Activated CD4-positive, CD25-positive, alpha-beta regulatory T cell treated with anti-CD3 and anti-CD28 coated beads, Interleukin-2, amount 50 U/mL, for 72 hours (primary cell): Measurements from ENCODE around the gene EPS8L2.
"Not testable (repeated sequence)": the region's sequence is repeated elsewhere in the genome, so short reads cannot be mapped to it uniquely, and the experiment has no call there.

Experiments
- DNase-seq: peaks from one replicate; pipeline ENCODE4 v3.0.0; 2021

The EPS8L2 gene

DNA sequence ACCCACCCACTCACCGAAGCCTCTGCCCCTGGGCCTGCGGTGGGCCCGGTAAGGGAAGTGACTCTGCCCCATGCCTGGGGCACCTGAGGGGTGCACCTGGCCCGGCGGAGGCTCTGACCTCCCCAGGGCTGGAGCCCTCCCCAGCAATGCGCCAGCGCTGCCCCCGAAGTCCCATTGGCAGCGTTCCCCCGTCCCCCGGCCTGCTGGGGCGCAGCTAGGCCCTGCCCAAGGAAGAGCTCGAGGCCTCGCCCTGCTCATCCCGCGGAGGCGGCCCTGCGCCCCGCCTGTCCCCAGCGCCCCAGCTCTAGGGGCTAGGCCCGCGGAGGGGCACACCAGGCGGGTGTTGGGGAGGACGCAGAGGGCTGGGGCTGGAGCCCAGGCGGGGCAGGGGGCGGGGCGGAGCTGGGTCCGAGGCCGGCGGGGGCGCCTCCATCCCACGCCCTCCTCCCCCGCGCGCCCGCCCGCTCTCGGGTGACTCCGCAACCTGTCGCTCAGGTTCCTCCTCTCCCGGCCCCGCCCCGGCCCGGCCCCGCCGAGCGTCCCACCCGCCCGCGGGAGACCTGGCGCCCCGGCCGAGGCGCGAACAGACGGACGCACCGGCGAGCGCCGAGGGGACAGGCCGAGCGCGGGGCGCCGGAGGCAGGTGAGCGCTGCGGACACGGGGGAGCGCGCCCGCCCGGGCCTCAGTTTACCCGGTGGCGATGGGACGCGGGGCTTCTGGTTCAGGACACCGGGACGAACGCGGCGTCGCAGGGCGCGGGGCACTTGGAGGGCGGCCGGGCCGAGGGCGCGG lies at the start of gene EPS8L2:
Gene EPS8L2, plus strand, starts transcription at position 586 of the 793 bp plus-strand sequence. CDS start 3,177 bp downstream, outside the sequence.
- DNase-seq: no peak

DNA sequence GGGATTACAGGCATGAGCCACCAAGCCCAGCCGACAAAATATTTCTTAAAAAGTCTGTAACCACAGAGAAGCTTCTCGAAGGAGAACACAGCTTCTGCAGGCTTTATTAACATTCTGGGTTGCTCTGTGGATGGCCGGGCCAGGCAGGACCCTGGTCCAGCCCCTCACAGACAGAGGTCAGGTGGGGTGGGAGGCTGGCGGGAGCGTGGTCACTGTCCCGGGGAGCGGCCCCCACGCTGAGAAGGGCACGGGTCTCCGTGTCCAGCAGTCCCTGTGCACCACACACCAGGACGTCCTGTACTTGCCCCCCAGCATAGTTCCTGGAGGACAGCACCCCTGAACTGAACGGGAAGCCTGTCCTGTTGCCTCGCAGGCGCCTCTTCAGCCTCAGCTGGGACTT lies 49.6 kb upstream of the EPS8L2 start:
- DNase-seq: no peak

DNA sequence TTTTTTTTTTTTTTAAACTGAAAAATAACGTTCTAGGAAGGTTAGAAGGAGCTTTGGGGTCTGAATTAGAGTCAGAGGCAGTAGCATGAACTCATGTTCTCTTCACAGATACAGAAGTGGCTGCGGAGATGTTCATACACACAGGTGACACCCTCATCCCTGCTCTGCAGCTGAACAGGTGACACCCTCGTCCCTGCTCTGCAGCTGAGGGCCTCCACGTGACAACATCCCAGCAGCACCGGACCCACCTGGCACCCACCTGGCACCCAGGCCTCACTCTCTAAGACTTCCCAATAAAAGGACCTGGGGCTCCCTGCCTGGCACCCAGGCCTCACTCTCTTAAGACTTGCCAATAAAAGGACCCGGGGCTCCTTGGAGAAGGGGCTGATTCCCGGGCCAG lies 49.2 kb upstream of the EPS8L2 start:
- DNase-seq: no peak

DNA sequence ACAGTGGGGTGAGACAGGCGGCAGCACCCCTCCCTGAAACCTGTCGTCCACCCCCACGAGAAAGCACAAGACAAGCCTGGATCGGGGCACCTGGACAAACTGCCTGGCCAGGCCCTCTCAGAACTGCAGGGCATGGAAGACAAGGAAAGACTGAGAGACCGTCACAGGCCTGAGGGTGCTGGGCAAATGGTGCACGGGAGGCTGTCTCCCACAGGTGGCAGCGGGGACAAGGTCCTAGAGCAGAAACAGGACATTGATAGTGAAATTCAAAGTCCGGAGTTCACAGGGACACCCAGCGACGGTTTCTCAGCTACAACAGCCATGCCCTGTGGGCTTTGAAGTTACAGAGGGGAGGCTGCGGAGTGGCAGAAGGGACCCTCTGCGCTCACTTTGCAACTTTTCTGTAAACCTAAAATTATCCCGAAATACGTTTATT lies 48.3 kb upstream of the EPS8L2 start:
- no peak for DNase-seq

DNA sequence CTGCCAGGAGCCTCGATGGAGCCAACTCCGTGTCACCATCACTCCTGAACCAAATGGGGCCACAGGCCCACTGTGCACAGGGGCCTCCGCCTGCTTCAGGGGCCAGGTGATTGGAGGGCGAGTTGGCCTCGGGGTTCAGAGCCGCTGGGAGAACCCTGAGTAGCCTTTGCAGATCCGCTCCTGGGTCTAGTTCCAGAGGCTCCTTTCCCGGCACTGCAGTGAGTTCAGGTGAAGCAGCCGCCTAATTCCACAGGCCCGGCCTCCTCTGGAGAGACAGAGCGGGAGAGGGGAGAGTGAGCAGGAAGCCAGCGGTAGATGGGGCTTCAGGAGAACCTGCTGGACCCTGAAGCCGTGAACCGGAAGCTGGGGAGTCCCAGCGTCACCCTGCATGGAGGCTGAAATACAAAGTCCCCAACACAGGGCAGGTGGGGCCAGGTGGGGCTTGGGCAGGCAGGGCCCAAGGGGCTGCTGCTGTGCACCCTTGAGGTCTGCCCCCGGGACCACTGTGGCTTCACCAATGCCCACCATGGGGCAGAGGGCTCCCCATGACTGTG lies 46.4 kb upstream of the EPS8L2 start:
- no peak for DNase-seq

DNA sequence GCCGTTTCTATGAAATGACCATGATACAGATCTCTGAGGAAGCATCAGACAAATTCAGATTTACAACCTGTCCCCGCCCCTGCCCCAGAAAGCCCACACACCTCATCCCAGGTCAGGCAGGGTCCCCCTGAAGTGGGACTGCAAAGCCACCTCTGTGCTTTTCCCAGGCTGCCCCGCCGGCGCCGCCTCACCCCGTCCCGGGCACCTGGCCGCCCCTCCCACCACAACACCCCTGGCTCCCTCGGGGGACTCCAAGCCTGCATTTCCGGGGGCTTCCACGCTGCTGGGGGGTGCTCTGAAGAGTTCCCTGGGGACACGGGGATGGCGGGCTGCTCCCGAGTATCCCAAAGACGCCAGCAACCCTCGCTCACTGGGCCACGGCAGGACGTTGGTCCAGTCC lies 45.8 kb upstream of the EPS8L2 start:
- no peak for DNase-seq

DNA sequence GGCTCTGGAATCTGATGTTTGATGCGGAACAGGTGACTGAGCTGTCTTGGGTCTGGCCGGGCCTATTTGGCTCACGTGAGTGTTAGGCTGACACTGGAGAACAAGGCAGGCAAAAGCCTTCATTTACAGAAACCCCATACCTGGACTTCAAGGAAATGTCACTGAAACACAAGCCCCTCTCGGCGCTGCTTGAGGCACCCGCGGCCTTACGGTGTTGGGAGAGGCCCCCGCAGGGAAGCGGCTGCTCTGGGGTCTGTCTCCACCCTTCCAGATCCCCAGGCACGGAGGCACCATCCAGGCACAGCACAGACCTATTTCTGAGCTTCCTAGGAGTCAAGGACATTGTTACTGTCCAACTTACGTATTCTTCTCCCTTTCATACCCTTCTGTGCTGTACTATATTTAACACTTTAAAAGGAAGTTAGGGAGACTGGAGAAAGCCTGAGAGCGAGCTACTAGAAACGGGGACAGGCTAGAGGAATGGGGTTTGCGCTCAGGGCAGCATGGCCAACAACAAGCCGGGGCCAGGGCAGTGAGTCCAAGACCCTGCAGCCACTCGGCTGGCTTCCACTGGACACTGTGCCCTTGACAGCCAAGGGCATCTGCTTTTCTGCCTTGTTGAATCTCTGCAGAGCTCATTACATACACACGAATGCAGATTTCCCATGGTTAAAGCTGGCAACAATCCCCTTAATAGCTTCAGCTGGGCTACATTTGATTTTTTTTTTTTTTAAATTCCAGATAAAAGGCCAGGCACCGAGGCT lies 45.2 kb upstream of the EPS8L2 start:
- DNase-seq: no peak

DNA sequence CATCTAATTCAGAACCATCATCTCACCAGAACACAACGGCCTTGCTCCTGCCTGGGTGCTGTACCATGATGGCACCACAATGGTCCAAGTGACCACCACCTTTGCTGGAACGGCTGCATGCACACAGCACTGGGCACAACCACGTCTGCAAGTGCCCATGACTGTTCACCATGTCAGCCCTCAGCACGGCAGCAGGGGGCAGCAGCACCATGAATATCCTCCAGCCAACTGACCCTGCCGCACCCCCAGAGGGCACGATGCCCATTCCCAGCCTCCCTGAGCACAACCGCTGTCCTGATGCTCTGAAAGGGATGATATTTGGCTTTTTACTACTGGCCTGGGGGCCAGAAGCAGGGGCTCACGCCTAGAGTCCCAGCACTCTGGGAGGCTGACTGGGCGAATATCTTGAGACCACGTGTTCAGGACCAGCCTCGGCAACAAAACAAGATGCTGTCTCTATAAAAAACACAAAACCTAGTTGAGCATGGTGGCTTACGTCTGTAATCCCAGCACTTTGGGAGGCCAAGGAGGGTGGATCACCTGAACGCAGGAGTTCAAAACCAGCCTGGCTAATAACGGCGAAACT lies 43.2 kb upstream of the EPS8L2 start:
- DNase-seq: no peak

DNA sequence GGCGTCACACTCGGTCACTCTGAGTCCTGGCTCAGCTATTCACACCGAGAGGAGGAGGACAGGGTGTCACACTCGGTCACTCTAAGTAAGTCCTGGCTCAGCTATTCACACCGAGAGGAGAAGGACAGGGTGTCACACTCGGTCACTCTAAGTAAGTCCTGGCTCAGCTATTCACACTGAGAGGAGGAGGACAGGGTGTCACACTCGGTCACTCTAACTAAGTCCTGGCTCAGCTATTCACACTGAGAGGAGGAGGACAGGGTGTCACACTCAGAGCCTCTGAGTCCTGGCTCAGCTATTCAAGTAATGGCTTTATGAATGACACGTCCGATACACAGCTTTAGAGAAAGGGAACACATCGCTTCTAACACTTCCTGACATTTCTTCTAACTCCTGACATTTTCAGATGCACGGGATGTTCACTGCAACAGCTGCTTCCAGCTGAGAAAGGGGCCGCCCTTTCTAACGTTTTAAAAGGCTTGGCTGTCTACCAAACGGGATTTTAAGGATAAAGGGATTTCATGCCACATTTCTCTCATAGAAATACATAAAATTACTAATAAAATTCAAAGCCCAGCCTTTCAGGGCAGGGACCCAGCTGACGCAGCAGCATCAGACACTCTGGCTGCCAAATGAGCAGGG lies 40.8 kb upstream of the EPS8L2 start:
- no peak for DNase-seq

DNA sequence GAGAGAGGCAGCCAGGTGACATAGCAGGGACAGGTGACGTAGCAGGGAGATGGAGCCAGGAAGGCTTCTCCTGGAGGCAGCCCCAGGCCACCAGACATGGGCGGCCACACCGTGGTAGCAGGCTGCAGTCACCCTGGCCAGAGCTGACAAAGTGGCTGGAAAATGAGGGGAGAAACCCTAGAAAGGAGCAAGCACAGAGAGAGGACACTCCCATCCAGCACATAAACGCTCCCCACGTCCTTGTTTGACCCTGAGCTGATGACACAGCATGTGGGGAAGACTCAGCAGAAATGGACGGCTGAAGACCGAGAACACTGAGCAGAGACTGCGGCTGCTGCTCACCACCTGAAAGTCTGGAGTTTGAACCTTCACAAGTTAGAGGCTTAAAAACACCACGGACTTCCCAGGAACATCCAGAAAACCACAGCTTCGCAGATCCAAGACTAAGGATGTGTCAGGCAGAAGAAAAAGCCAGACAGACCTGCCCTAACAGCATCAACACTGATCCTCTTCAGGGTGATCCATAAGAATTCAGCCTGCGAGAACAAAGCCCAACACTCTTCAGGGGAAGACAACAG lies 40.2 kb upstream of the EPS8L2 start:
- DNase-seq: no peak

DNA sequence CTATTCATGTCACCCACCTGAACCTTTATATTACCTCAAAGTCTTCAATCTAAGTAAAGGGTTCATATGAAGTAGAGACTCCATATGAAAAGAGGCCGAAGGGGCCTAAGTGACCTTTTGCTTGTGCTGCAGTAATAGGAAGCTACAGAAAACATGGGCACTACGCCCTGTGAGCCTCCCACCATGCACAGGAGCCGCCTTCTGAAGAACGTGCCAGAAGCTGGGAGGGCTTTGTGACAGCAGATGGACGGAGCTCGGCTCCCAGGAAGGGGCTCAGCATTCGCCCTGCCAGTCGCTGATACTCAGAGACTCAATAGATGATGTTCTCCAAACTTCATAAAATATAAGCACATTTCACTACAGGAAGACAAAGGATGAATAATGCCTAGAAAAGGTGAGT lies 32.2 kb upstream of the EPS8L2 start:
- DNase-seq: no peak

DNA sequence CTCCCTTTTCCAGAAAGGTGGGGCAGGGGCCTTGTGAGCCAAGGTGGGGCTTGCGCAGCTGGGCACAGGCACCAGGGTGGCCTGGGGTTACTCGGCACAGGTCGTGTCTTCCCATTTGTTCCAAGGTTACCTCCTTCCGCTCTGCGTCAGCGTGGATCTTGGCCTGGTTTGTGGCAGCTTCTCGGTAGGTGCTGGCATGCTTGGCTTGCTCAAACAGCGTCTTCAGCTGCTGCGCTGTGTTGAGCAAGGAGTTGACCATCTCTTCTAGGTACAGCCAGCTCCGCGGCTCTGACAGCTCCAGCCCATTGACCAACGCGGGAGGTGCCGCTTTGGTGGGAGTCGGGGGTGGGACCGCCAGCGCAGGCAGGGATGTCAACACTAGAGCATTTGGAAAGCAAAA lies 31.6 kb upstream of the EPS8L2 start:
- no peak for DNase-seq

DNA sequence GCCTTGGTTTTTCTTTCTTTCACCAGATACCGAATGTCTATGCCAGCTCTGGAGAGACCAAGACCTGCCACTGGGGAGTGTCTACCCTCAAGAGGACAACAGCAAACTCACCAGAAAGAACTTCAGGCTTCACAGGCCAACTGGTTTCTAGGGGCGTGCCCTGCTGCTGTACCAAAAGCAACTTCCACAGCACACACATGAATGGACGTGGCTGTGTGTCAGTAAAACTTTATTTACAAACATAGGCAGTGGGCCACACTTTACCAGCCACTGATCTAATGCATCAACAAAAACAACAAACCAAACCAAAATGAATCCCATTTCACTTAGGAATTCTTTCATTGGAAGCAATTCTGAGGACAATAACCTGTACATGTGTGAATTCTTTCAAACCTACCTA lies 27.7 kb upstream of the EPS8L2 start:
- DNase-seq: no peak

DNA sequence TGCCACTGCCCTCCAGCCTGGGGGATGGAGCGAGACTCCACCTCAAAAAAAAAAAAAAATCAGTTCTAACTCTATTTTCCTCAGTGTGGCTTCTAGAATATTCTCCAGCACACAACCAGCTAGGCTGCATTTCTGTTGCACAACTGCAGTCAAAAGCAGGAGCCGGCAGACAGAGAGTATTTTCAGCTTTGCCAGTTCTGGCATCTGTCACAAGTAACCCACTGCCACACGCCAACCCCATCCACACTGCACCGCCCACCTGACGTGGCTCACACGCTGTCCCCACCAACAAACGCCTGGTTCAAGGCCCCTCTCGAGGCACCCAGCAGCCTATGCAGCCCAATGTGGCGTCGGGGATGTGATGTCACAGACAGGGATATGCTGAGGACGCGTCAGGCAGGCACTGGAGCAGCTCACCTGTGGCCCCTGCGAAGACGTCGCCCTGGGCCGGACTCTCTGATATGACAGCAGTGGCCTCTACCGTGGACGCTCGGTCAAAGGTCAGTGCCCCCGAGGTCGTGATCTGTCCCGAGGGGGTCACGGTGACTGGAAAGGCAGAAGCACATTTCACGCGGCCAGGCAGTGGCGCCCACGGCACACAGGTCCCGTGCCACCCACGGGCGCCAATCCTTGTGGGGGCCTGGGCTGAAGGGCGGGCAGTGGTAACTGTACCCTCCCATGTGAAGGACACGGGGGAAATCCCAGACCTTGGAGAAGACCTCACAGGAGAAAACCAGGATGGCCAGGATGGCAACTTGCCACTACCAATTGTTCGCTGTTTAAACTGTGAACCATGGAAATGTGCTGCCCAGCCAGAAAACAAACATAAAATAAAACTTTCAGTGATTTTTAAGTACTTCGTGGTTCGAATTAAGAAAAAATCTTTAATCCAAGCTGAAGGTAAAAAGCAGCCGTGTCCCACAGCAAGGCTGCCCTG lies 26.5 kb upstream of the EPS8L2 start:
- no peak for DNase-seq

DNA sequence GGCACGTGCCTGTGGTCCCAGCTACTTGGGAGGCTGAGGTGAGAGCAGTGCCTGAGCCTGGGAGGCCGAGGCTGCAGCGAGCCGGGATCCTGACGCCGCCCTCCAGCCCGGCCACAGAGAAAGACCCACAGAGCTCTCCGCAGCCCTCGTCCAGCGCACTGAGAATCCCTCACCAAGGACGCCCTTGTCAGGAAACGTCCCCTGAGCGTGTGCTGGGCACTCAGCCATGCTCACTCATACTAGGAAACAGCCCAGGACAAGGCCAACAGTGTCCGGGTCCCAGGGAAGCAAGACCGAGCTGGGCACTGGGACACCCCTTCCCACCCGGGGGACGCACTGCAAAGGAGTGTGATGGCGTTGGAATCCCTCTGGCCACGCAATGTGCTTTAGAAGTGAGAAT lies 25.6 kb upstream of the EPS8L2 start:
- DNase-seq: no peak

DNA sequence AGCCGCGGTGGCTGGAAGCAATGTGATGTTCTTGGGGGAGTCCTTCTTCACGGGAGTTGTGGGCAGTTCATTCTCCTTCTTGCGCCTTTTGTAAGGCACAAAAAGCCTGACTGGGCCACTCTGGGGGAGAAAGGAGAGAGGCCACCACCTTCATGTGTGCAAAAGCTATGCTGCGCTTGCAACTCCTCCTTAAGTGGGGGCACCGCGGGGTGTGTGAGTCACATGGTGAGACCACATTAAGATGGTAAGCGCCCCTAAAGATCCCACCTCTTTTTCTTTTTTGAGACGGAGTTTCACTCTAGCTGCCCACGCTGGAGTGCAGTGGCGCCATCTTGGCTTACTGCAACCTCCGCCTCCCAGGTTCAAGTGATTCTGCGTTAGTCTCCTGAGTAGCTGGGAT lies 25.1 kb upstream of the EPS8L2 start:
- DNase-seq: no peak

DNA sequence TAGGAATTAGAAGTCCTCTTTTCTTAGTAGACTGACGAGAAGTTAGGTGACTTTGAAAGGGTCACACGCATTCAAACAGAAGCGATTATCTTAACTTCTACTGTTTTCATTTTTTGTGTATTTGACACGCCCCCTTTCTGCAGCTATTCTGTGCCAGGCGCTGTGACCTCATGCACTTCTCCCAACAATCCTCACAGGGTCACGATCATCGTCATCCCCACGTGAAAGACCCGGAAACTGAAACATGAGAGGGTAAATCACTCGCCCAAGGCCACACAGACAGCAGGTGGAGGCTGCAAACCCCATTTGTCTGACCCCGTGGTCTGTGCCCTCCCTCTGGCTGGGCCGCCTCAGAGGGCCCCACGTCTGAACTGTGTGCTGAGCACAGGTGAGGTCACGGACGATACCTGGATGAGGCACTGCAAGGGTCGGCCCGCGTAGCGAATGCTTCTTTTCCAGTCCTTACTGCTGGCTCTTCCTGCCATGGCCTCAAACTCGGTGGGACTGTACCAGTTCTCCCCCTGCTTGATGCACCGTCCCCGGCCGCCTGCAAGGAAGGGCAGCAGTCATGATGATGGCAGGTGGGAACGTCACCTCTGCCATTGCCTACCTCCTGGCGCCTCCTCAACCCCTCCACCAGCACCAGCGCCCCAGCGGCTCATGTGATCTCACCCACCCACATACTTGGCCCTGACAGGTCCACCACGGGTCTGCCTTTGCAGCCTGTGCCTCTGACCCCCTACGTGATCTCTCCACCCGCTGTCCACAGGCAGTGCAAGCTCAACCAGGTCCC lies 19.4 kb upstream of the EPS8L2 start:
- no peak for DNase-seq

DNA sequence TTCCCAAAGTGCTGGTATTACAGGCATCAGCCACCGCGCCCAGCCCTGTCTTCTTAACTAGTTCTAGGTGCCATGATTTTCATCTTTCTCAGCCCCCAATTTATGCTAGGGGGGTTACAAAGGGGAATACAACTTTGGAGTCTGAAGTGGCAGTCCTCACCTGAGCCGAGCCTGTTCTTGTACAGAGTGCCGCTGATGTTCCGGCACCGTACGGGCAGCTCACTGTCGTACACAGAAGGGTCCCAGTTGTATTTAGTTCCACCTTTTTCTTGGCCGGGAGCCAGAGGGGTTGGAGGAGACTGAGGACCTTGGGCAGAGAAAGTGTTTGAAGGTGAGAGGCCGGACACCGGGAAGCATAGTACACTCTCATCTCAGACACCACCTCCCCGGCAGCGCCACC lies 18.3 kb upstream of the EPS8L2 start:
- no peak for DNase-seq

DNA sequence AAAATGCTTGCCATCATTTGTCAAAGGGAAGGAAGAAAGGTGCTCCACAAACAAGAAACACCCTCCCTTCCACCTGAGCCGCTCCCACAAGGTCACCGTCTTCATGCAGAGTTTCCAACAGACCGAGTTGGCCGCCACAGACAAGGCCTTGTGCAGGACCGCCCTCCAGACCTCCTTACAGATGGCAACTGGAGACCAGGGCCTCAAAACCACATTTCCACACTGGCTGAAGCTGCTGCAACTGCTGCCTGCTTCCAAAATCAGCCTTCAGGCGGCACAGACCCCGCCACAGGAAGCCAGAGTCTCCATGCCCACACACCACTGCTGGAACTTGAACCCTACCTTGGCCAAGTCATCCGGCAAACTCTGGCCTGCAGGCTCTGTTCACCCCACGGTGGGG lies 17.4 kb upstream of the EPS8L2 start:
- no peak for DNase-seq

DNA sequence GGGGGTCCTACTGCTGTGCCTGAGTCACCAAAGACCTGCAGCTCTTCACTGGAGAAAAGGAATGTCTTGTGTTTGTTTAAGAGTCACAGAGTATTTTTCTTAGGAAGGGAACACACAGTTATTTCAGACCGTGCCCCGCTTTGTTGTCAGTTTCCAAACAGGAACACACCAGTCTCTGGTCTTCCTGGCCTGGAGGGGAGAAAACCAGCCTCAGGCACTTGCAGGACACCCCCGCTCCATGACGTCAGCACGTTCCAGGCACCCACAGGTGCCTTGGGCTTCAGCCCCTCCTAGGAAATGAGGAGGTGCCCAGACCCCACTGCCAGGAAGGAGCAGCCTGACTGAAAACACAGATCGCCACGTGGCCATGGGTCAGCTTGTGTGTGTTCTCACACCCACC lies 16.4 kb upstream of the EPS8L2 start:
- no peak for DNase-seq

DNA sequence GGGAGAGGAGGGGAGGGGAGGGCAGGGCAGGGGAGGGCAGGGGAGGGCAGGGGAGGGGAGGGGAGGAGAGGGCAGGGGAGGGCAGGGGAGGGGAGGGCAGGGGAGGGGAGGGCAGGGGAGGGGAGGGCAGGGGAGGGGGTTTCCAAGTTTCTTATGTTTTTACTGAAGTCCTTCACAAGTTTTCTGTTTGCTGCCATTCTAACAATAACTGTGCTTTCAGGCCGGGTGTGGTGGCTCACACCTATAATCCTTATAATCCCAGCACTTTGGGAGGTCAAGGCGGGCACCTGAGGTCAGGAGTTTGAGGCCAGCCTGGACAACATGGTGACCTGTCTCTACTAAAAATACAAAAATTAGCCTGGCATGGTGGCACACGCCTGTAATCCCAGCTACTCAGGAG lies 15.8 kb upstream of the EPS8L2 start:
- DNase-seq: not testable (repeated sequence)
